ENCODE data around the gene TRPM8.

Gene TRPM8

GRCh38 chr2:233996000-233996399 is 78.8 kb downstream of the TRPM8 start:
- TF ChIP-seq CTCF (IDR thresholded peaks at IDR 0.05; ENCODE audit: control insufficient read depth, extremely low read depth, insufficient read depth), result no peak

GRCh38 chr2:233996461-233996860 is 79.3 kb downstream of the TRPM8 start:
- no peak for TF ChIP-seq CTCF (IDR thresholded peaks at IDR 0.05; ENCODE audit: control insufficient read depth, extremely low read depth, insufficient read depth)
- no peak overlapping the region for H3K4me3 ChIP-seq (ENCODE audit: low read depth, low read length)
- no peak for DNase-seq (ENCODE audit: low read depth)

More at GRCh38 chr2:233996000-233996399, 78.8 kb downstream of the TRPM8 start:
- no peak overlapping the region for H3K4me3 ChIP-seq (ENCODE audit: low read depth, low read length)
- DNase-seq (ENCODE audit: low read depth), result no peak

GRCh38 chr2:233997707-233998106 is 80.5 kb downstream of the TRPM8 start:
- no peak for TF ChIP-seq CTCF (IDR thresholded peaks at IDR 0.05; ENCODE audit: control insufficient read depth, extremely low read depth, insufficient read depth)
- H3K4me3 ChIP-seq (ENCODE audit: low read depth, low read length), result no peak overlapping the region
- DNase-seq (ENCODE audit: low read depth), result no peak

DNA sequence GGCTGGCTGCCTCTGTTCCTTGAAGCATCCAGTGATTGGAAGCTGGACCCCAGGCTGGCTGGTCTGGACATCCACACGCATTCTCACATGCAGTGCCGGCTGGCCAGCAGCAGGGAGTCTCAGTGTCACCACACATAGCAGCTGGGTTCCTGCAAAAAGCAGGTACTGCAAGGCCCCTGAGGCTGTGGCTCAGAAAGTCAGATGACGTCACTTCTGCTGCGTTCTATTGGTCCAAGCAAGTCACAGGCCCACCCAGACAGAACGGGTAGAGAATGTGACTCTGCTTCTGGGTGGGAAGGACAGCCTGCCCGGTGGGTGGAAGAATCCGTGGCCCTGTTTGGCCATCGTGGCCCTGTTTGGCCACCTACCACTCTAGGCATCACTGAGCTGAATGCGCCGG is 82.0 kb downstream of the TRPM8 start:
- H3K4me3 ChIP-seq (ENCODE audit: low read depth, low read length), result no peak overlapping the region
- no peak for TF ChIP-seq CTCF (IDR thresholded peaks at IDR 0.05; ENCODE audit: control insufficient read depth, extremely low read depth, insufficient read depth)
- DNase-seq (ENCODE audit: low read depth), result no peak

DNA sequence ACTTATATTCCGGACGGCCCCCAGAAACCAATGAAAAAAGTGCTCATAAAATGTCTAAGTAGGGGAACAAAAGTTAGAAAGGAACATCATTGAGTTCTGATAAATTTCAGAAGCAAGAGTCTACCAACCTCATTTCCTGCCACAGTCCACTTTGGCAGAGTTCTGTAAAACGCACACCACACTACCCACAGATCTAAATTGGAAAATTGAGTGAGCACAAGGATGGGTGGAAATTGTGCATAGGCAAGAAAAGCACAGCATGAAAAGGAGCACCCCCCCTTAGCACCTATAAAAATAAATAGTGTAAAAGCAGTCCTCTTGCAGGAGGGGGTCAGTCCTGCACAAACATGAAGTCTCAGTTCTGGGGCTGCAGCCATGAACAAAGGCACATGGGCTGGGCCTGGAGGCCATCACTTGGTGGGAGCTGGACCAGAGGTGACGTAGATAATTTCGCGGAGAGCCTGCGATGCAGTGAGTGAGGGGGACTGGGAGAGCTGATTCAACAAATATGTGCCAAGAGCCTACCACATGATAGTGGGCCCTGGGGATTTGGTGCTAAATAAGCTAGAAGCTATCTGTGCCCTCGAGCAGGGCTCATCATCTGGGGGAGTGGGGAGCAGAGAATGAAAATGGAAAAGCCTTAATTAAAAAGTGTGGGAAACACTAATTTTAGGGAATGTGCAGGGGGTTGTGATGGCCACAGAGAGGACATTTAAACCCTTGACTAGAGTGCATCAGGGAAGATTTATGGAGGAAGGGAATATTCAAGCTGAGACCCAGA is 84.4 kb downstream of the TRPM8 start:
- H3K4me3 ChIP-seq (ENCODE audit: low read depth, low read length), result no peak overlapping the region
- TF ChIP-seq CTCF (IDR thresholded peaks at IDR 0.05; ENCODE audit: control insufficient read depth, extremely low read depth, insufficient read depth), result no peak
- DNase-seq (ENCODE audit: low read depth), result no peak

- no peak for TF ChIP-seq CTCF (IDR thresholded peaks at IDR 0.05; ENCODE audit: control insufficient read depth, extremely low read depth, insufficient read depth)
- DNase-seq (ENCODE audit: low read depth), result no peak
- no peak overlapping the region for H3K4me3 ChIP-seq (ENCODE audit: low read depth, low read length)
Measured at GRCh38 chr2:234002281-234002680, 85.1 kb downstream of the TRPM8 start.

All from LNCaP clone FGC (cell line).